ENCODE results near the gene PPP3R1. TPM values are rescaled to one million over a fixed set of nuclear protein-coding genes. Genes with fewer than 3 reads are reported as not detected.

Gene PPP3R1
- total and polyA plus RNA-seq, 12 donors = 11.8 to 169 (median 52.1) TPM

- intact Hi-C loops (cut with DNase I) = no loop called here
Observed at GRCh38 chr2:68135448-68136320, 116.6 kb downstream of the PPP3R1 start.

DNA sequence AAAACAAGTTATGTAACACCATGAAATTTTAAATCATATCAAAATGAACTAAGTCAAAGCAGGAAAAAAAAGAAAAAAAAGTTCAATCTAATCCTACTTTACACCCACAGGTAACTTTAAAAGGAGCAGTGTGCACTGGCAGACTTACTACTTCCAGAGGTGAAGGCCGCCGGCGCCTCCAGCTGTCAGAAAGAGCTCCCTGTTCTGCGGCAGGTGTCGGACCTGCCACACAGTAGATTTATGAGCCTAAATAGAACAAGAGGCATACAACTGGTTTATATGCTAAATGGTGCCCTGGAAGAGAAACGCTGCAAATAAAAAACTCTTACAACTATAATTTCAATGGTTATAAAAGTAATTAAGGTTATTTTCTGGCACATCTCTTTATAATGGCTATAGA is 117.8 kb downstream of the PPP3R1 start:
- H3K36me3 ChIP-seq (replicated peaks in 1 of 2) = peaks cover 0 to 12% of the 10 kb centered on the region in 2 donors
- no peaks in the 10 kb centered on the region for H3K27me3 ChIP-seq
- H3K27ac ChIP-seq = no peak overlapping the region
- no peaks in the 10 kb centered on the region for H3K9me3 ChIP-seq (replicated peaks in 1 of 3)
- DNase-seq = no peak
- no peak for TF ChIP-seq POLR2A (IDR thresholded peaks at IDR 0.05)
- no peak for TF ChIP-seq CTCF (IDR thresholded peaks at IDR 0.05)
- H3K4me1 ChIP-seq (replicated peaks in 1 of 2) = no peaks in the 10 kb centered on the region
- WGBS, 4 donors = 88 to 95% (median 91%) methylated on average over 6 of the region's 6 CpGs
- H3K4me3 ChIP-seq = no peak overlapping the region
- intact Hi-C loops (cut with DNase I) = no loop called here

More at GRCh38 chr2:68135448-68136320, 116.6 kb downstream of the PPP3R1 start:
- H3K9me3 ChIP-seq (replicated peaks in 1 of 3) = no peaks in the 10 kb centered on the region
- H3K4me3 ChIP-seq = no peak overlapping the region
- H3K4me1 ChIP-seq (replicated peaks in 1 of 2) = no peaks in the 10 kb centered on the region
- no peak overlapping the region for H3K27ac ChIP-seq
- WGBS, 4 donors = 77 to 90% (median 81%) methylated on average over 7 of the region's 7 CpGs
- no peak for DNase-seq
- TF ChIP-seq CTCF (IDR thresholded peaks at IDR 0.05) = no peak
- TF ChIP-seq POLR2A (IDR thresholded peaks at IDR 0.05) = no peak
- peaks cover 0 to 12% of the 10 kb centered on the region in 2 donors for H3K36me3 ChIP-seq (replicated peaks in 1 of 2)
- H3K27me3 ChIP-seq = no peaks in the 10 kb centered on the region

GRCh38 chr2:68134120-68134519 is 118.2 kb downstream of the PPP3R1 start:
- WGBS, 4 donors = 88 to 100% (median 95%) methylated on average over 1 of the region's 1 CpG
- H3K9me3 ChIP-seq (replicated peaks in 1 of 3) = no peaks in the 10 kb centered on the region
- peaks cover 0 to 12% of the 10 kb centered on the region in 2 donors for H3K36me3 ChIP-seq (replicated peaks in 1 of 2)
- no peaks in the 10 kb centered on the region for H3K4me1 ChIP-seq (replicated peaks in 1 of 2)
- no peaks in the 10 kb centered on the region for H3K27me3 ChIP-seq
- TF ChIP-seq POLR2A (IDR thresholded peaks at IDR 0.05) (no peak), CTCF (IDR thresholded peaks at IDR 0.05) (no peak)
- no peak overlapping the region for H3K27ac ChIP-seq
- no peak for DNase-seq
- no peak overlapping the region for H3K4me3 ChIP-seq
- intact Hi-C loops (cut with DNase I) = no loop called here

Other genes starting within 250 kb of the PPP3R1 start
- gene C1D, start 189.5 kb downstream of the PPP3R1 start, total RNA-seq = 10 to 100 TPM; 11.8 to 77.8 (median 23.9) TPM
- 10 to 100 TPM in 2 of 3 donors, 1 to 10 TPM in 1; 7.3 to 65.0 (median 14.4) TPM for gene C1D, start 189.5 kb downstream of the PPP3R1 start, polyA plus RNA-seq
- gene PNO1, start 94.6 kb downstream of the PPP3R1 start, total RNA-seq = 10 to 100 TPM in 7 of 9 donors, 1 to 10 TPM in 2; 6.3 to 23.2 (median 15.1) TPM
- gene PNO1, start 94.6 kb downstream of the PPP3R1 start, polyA plus RNA-seq = 10 to 100 TPM in 1 of 3 donors, 1 to 10 TPM in 2; 6.0 to 25.5 (median 9.1) TPM
- gene CNRIP1, start 67.4 kb upstream of the PPP3R1 start, total RNA-seq = 10 to 100 TPM in 7 of 9 donors, 1 to 10 TPM in 2; 4.3 to 16.6 (median 13.1) TPM
- gene CNRIP1, start 67.4 kb upstream of the PPP3R1 start, polyA plus RNA-seq = 10 to 100 TPM; 12.6 to 15.5 (median 12.6) TPM
- gene PLEK, start 112.8 kb upstream of the PPP3R1 start, total RNA-seq = 10 to 100 TPM in 6 of 9 donors, 1 to 10 TPM in 3; 4.5 to 29.4 (median 14.3) TPM
- 10 to 100 TPM in 1 of 3 donors, 1 to 10 TPM in 2; 5.2 to 12.2 (median 7.4) TPM for gene PLEK, start 112.8 kb upstream of the PPP3R1 start, polyA plus RNA-seq
- 1 to 10 TPM in 5 of 9 donors, under 1 TPM in 4; 0.42 to 2.7 (median 1.2) TPM for gene FBXO48, start 214.8 kb upstream of the PPP3R1 start, total RNA-seq
- 1 to 10 TPM in 1 of 3 donors, under 1 TPM in 2; 0.54 to 2.8 (median 0.56) TPM for gene FBXO48, start 214.8 kb upstream of the PPP3R1 start, polyA plus RNA-seq
- 1 to 10 TPM; 3.0 to 6.8 (median 3.9) TPM for gene APLF, start 215.1 kb upstream of the PPP3R1 start, total RNA-seq
- gene APLF, start 215.1 kb upstream of the PPP3R1 start, polyA plus RNA-seq = 1 to 10 TPM; 1.1 to 2.7 (median 1.3) TPM